Prostate gland (tissue), 2 donors: ENCODE data around the gene RNF138. TPM values are rescaled to one million over a fixed set of nuclear protein-coding genes. Genes with fewer than 3 reads are reported as not detected.

Experiments
- DNase-seq: peaks from one replicate; pipeline ENCODE4 v3.0.0-alpha.2; 2019; ENCODE audit warnings: low spot score
- H3K27ac ChIP-seq, 2 donors: fragments of 200-600 bp; sonication (generic); 2 replicates each; pipeline ENCODE4 v1.5.1; 2017 to 2019
- H3K27me3 ChIP-seq: fragments of 200-600 bp; sonication (generic); replicated peaks from 2 replicates; pipeline ENCODE4 v1.5.1; 2019; ENCODE audit not compliant: insufficient read depth
- H3K36me3 ChIP-seq, 2 donors: fragments of 200-600 bp; sonication (generic); 1 replicate in 1 of 2; 2 replicates in 1 of 2; pipeline versions ENCODE4 v1.5.1 to v1.8.1; 2017 to 2019
- H3K4me1 ChIP-seq: fragments of 200-600 bp; sonication (generic); replicated peaks from 2 replicates; pipeline ENCODE4 v1.5.1; 2019
- H3K4me3 ChIP-seq, 2 donors: fragments of 200-600 bp; sonication (generic); 2 replicates each; pipeline ENCODE4 v1.5.1; 2017 to 2019
- H3K9me3 ChIP-seq: fragments of 200-600 bp; sonication (generic); 2 replicates; pipeline ENCODE4 v1.5.1; 2017
- CTCF ChIP-seq, 4 experiments: fragments of 200-600 bp in 2 of 4; fragments of 450-650 bp in 2 of 4; sonication (generic) in 2 of 4; IDR thresholded peaks; 1 replicate in 3 of 4; 2 replicates in 1 of 4; pipeline ENCODE4 v1.5.1; 2016 to 2019; ENCODE audit warnings: antibody characterized with exemption in 4 of 4, mild to moderate bottlenecking in 2 of 4, moderate library complexity in 2 of 4
- POLR2A ChIP-seq: fragments of 450-650 bp; IDR thresholded peaks from one replicate; pipeline ENCODE4 v1.6.1; 2016; ENCODE audit warnings: antibody characterized with exemption, mild to moderate bottlenecking
- POLR2AphosphoS5 ChIP-seq: sonication (generic); formaldehyde crosslinking; IDR thresholded peaks from one replicate; pipeline ENCODE4 v1.6.1; 2017; ENCODE audit warnings: antibody characterized with exemption
- WGBS: methylation state at CpG from one replicate; pipeline ENCODE4 v1.1.5; 2018; 5-methylcytosine and 5-hydroxymethylcytosine counted together
- intact Hi-C: fragments of 100-400 bp; cut with DNase I; formaldehyde crosslinking; loops from one replicate; pipeline ENCODE4 v1.14.2; 2022
- total RNA-seq, 2 donors: library from RNA; depleted of rRNA; stranded (reverse); fragments of >200 nt; gene quantifications; one replicate each; pipeline ENCODE4 v1.1.0, GENCODE V29; 2016

RNF138 gene
- total RNA-seq, 2 donors from 2014 or later = 25.4 to 72.9 TPM

- Histone ChIP-seq H3K4me1 (no peaks in the 10 kb centered on the region), H3K9me3 (no peaks in the 10 kb centered on the region), H3K36me3 (peaks cover 0 to 4% of the 10 kb centered on the region in 2 donors), H3K27me3 (no peaks in the 10 kb centered on the region), H3K27ac (no peak overlapping the region), H3K4me3 (no peak overlapping the region)
- TF ChIP-seq POLR2A (no peak), CTCF (IDR thresholded peaks at IDR 0.05) (no peak), POLR2AphosphoS5 (no peak)
- intact Hi-C loops = no loop called here
- WGBS = 95% methylated on average over 3 of the region's 3 CpGs
- no peak for DNase-seq
These were observed 34.9 kb downstream of the RNF138 start for GRCh38 chr18:32126538-32126937.

GRCh38 chr18:32135625-32136024, 44.0 kb downstream of the RNF138 start:
- no peaks in the 10 kb centered on the region for H3K27me3 ChIP-seq
- WGBS = 82% methylated on average over 2 of the region's 2 CpGs
- TF ChIP-seq POLR2AphosphoS5 (no peak), POLR2A (no peak), CTCF (IDR thresholded peaks at IDR 0.05) (no peak)
- no peak overlapping the region for H3K27ac ChIP-seq
- no peaks in the 10 kb centered on the region for H3K9me3 ChIP-seq
- intact Hi-C loops = no loop called here
- DNase-seq = no peak
- H3K36me3 ChIP-seq = no peaks in the 10 kb centered on the region
- H3K4me1 ChIP-seq = no peaks in the 10 kb centered on the region
- no peak overlapping the region for H3K4me3 ChIP-seq

GRCh38 chr18:32138332-32138982, 46.8 kb downstream of the RNF138 start:
- H3K4me1 ChIP-seq = no peaks in the 10 kb centered on the region

GRCh38 chr18:32139835-32140283, 48.2 kb downstream of the RNF138 start:
- intact Hi-C loops = no loop called here
- TF ChIP-seq POLR2AphosphoS5 = no peak
- TF ChIP-seq CTCF (IDR thresholded peaks at IDR 0.05) = no peak
- no peak for TF ChIP-seq POLR2A
- no peaks in the 10 kb centered on the region for H3K9me3 ChIP-seq
- WGBS = 86% methylated on average over 20 of the region's 24 CpGs
- H3K4me3 ChIP-seq = no peak overlapping the region
- no peaks in the 10 kb centered on the region for H3K36me3 ChIP-seq
- no peaks in the 10 kb centered on the region for H3K27me3 ChIP-seq
- H3K4me1 ChIP-seq = no peaks in the 10 kb centered on the region
- no peak overlapping the region for H3K27ac ChIP-seq
- no peak for DNase-seq

More at GRCh38 chr18:32138332-32138982, 46.8 kb downstream of the RNF138 start:
- no peak for DNase-seq
- Histone ChIP-seq H3K9me3 (no peaks in the 10 kb centered on the region), H3K27ac (no peak overlapping the region), H3K36me3 (no peaks in the 10 kb centered on the region), H3K27me3 (no peaks in the 10 kb centered on the region), H3K4me3 (no peak overlapping the region)
- 88% methylated on average over 1 of the region's 1 CpG for WGBS
- no peak for TF ChIP-seq POLR2AphosphoS5
- TF ChIP-seq POLR2A = no peak
- TF ChIP-seq CTCF (IDR thresholded peaks at IDR 0.05) = no peak
- intact Hi-C loops = no loop called here
